NK-92 (cell line): ENCODE results near the gene PARD3B.

ENCODE experiments used
- DNase-seq: peaks from one replicate; lab custom pipeline; 2025; ENCODE audit not compliant: unreplicated experiment; lab: John Stamatoyannopoulos, UW

PARD3B gene

GRCh38 chr2:205425102-205425501 is 879.8 kb downstream of the PARD3B start:
- DNase-seq = no peak

DNA sequence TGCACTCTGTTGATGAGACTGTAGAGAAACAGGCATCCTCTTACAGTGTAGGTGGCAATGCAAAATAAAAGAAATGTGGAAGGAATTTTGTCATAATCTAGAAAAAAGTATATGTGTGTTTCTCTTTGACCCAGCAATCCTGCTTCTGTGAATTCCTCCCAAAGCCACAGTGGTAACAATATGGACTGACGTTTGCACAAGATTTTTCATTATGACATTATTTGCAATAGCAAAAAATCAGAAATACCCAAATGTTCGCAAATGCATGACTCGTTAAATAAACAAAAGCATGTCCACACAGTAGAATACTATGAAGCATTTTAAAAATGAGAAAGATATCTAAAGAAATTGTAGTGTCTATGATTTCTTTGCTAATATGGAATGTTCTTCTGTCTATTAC is 881.8 kb downstream of the PARD3B start:
- no peak for DNase-seq

DNA sequence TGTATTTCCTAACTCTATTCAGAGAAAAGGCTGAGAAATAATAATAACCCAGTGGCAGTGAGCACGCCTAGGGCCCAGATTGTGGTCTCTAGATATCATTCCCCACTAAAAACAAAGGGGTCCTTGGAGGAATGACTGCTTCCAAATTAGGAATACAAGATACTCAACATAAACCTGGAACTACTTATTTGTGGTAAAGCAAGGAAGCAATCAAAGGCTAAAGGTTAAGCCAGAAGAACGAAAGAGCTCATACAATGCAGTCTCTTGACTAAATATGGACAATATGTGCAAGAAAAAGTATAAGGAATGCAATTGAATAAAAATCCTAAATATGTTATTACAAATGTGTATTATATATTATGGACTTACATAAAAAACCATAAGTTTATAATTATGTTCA is 883.5 kb downstream of the PARD3B start:
- no peak for DNase-seq

- no peak for DNase-seq
Measured at GRCh38 chr2:205435970-205436369, 890.7 kb downstream of the PARD3B start.

DNA sequence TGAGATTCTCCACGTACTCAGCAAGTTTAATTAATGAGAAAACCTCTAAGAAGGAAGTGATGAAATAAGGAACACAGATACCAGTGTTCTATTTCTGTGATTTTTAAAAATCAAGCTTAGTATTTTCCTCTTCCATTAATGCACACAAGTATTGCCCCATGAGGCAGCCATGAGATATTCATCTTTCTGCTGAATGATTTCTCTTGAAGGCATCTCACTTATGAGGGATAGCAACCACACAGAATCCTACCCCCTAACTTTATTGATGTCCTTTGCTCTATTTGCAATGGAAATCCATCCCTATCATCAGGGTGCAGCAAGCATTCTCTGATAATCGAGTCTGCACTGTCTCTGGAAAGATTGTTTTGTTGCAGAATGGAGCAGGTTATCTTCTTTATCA is 893.0 kb downstream of the PARD3B start:
- no peak for DNase-seq

DNA sequence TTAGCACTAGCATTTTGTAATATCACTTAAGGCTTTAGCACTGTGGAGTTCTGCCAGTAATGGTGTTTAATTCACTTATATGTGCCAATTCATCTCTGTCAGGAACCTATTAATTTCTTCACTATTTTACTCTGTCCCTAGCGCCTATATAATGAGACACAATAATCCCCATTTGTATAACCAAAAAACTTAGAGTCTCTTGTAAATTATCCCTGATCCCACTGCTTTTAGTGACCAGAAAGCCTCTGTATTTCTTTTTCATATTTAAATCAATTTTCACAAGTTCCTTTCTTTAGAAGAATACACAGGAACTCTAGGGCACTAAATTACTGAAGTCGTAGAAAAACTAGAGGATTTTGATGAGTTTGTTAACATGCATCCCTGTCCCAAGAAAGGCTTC is 894.3 kb downstream of the PARD3B start:
- no peak for DNase-seq

DNA sequence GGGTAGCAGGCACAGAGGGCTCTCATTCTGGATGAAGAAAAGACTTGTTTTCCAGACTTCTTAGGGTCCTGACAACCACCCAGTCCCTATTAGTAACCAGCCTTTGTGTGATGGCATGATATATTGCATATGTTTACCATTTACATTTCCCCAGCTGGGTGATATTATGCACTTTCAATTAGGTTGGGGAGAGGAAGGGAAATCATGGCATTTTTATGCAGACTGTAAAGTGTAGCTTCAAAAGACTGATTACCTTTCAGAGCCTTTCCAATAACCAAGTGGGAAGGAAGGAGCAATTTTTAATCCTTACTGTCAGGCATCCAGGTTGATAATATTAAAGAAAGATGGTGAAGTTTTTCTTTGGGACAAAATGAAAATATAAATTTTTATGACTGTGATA is 896.2 kb downstream of the PARD3B start:
- DNase-seq = no peak

DNA sequence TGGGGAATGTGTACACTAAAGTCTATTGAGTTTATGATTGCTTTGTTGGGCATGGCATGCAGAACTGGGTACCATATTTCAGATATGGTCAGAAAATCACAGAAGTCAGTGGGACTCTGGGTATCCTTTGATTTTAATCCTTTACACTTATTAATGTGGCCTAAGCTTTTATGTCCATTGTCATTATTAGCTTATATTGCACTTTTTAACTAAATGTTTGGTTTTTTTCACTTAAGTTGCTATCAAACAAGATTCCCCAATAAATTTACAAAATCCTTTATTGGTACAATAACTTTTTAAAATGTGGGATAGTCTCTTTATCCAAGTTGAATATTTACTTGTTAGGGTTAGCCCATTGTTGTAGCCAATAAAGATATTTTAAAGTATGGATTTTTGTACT is 902.9 kb downstream of the PARD3B start:
- no peak for DNase-seq

- DNase-seq = no peak
Measured at GRCh38 chr2:205451901-205452512, 906.7 kb downstream of the PARD3B start.

GRCh38 chr2:205453202-205453601 is 907.9 kb downstream of the PARD3B start:
- no peak for DNase-seq

DNA sequence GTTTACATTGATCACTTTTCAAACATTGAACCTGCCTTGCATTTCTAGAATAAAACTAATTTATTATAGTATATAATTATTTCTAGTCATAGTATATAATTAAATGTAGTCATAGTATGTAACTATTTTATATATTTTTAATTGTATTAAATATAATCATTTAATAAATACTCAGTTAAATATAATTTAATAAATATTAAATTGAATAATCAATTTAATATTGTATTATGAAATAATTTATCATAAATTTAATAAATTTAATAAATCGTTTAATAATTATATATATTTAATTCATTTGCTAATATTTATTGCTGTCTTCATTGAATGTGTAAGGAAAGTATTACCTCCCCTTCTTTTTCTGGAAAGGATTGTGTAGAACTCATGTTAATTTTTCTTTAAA is 911.4 kb downstream of the PARD3B start:
- no peak for DNase-seq

DNA sequence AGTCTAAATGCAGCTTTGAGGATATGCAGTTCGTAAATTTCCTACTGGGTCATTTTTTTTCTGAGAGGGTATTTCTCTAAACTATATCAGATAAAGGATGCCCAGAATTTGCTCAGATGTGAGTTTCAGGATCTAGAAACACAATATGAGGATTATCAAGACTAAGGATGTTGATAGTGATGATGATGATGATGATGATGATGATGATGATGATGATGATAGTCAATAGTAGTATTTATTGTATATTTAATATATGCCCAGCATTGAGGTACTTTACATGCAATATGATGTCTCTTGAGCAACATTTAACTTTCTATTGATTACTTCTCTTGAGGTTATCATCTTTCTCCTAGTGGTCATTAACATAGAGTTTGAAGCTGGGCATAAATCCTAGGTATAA is 914.9 kb downstream of the PARD3B start:
- DNase-seq = no peak

- no peak for DNase-seq
Measured at GRCh38 chr2:205461169-205461568, 915.9 kb downstream of the PARD3B start.

DNA sequence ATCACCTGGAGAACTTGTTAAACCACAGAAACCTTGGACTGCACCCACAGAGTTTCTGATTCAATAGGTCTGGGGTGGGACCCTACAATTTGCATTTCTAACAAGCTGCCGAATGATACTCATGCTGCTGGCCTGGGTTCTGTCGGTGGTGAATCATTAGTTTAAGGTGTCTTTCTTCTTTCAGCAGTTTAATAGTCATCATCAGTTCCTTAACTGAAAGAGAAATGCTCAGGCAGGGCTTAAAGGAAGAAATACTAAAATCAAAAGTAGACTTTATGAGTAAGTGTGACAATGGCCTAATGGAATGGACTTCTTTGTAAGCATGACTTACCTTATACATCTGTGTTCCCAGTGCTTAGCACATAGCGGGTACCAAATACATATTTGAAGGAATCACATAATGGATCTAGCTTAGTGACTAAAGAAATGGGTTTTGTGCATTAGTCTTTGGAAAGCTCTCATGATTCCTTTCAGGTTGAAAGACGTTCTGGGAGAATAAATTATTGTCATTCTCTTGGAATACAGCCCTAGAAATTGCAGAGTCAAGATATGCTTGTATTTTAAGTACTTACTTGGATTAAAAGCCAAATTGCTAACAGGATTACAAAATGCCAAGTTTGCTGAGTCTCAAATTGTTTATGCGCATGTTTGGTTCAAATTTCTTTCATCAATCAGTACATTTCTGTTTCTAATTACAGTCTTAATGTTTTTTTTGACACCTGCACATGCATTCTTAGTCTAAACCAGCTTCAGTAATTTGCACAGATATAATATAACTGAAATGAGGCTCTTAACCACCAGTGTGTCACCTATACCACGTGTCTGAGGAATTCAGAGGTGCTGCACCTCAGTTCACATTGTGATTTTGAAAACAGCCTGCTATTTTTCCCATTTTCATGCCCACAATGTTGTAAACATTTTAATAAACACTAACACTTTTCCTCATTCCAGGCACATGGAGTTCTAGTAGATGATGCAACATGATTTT is 916.7 kb downstream of the PARD3B start:
- DNase-seq = no peak

DNA sequence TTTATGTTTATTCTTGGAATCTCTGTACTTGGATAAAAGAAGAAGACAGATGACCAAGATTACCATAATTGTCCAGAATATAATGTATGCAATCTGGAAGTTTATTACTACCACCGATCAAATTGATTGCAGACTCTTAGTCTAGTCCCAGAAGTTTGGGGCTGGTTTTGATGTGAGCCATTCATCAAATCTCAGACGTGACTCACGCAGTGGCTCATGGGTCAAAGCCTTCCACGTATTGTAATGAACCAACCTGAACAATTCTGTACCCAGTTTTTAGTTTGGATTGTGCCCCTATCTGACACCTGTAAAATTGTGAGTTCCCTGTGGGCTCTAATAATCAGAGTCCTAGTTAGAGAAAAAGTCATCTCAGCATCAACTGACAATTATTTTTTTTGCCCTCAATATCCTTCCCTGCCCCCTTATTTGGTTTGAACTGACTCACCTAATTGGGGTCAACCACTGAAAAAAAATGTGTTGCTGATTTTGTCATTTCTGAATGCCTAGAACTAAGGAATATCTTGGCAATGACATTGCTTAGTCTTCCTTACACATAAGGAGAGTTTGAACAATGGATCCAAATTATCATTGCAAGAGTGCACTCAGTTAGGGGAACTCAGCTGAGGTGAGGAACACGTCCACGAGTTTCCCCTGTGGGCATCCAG is 917.5 kb downstream of the PARD3B start:
- DNase-seq = no peak

GRCh38 chr2:205463466-205464025 is 918.3 kb downstream of the PARD3B start:
- DNase-seq = no peak

- DNase-seq = no peak
Measured at GRCh38 chr2:205464681-205465080, 919.4 kb downstream of the PARD3B start.

GRCh38 chr2:205465791-205466190 is 920.5 kb downstream of the PARD3B start:
- no peak for DNase-seq

GRCh38 chr2:205471776-205472175 is 926.5 kb downstream of the PARD3B start:
- no peak for DNase-seq

GRCh38 chr2:205473791-205474190 is 928.5 kb downstream of the PARD3B start:
- no peak for DNase-seq

DNA sequence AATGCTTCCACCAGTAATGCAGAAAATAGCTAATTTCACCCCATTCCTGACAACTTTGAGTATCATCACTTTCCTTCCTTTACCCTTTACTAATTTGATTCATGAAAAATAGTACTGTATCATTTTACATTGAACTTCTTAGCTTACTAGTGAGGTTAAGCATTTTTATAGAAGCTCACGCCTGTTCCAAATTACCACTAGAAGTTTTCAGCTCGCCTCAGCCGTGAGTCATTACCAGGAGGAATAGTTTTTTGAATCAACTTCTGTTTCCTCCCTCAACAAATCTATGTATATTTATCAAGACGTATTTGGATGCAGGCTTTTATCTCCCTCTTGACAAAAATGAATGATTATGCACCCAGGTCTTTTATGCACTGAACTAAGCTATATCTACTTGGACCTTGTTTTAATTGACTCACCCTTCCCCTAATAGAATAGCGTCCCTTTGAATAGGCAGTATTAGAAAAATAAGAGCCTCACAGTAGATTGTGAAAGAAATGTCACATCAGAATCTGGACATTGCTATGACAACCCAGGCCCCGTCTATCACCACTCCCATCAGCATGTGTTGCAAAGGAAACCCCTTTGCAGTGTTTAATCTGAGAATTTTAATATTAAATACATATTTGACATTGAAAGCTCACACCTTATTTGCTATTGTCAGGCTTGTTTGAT is 929.6 kb downstream of the PARD3B start:
- DNase-seq = no peak
